HepG2 (cell line): Measurements from ENCODE around the gene MLXIPL. TPM values are rescaled to one million over a fixed set of nuclear protein-coding genes. Genes with fewer than 3 reads are reported as not detected.

Experiments used
- ARID2 ChIP-seq: sonication (generic); formaldehyde crosslinking; IDR thresholded peaks from 2 replicates; pipeline ENCODE4 v1.8.1; 2022; ENCODE audit warnings: mild to moderate bottlenecking, missing genetic modification reagents, borderline replicate concordance
- ATF1 ChIP-seq: IDR thresholded peaks from 2 replicates; pipeline ENCODE4 v1.6.1; 2016; ENCODE audit warnings: mild to moderate bottlenecking, control low read depth
- CBX1 ChIP-seq: IDR thresholded peaks from one replicate; pipeline ENCODE4 v1.6.1; 2016; ENCODE audit warnings: antibody characterized with exemption, low read depth
- CEBPB ChIP-seq: IDR thresholded peaks from 2 replicates; pipeline ENCODE4 v1.6.1; 2011; ENCODE audit warnings: low read depth, low read length, improper control_type of control experiment, borderline replicate concordance
- EP300 ChIP-seq, 3 experiments: sonication (generic) in 1 of 3; formaldehyde crosslinking in 1 of 3; IDR thresholded peaks; 2 replicates each; pipeline versions ENCODE4 v1.5.1 to v1.6.1; 2011 to 2020; ENCODE audit warnings: low read depth in 2 of 3, low read length in 2 of 3, borderline replicate concordance in 1 of 3, improper control_type of control experiment in 1 of 3, mild to moderate bottlenecking in 1 of 3, missing genetic modification reagents in 1 of 3, moderate library complexity in 1 of 3
- FOXM1 ChIP-seq: sonication (generic); formaldehyde crosslinking; IDR thresholded peaks from 2 replicates; pipeline ENCODE4 v1.5.0; 2020; ENCODE audit warnings: missing genetic modification reagents
- NFYB ChIP-seq: sonication (generic); formaldehyde crosslinking; IDR thresholded peaks from 2 replicates; pipeline ENCODE4 v1.4.0; 2020; ENCODE audit warnings: missing genetic modification reagents
- NR2F6 ChIP-seq, 2 experiments: IDR thresholded peaks; 2 replicates each; pipeline ENCODE4 v1.6.1; 2016; ENCODE audit warnings: antibody characterized with exemption in 1 of 2, mild to moderate bottlenecking in 1 of 2
- PCBP1 ChIP-seq: fragments of 200-400 bp; formaldehyde crosslinking; IDR thresholded peaks from 2 replicates; pipeline ENCODE4 v1.6.1; 2017; ENCODE audit warnings: mild to moderate bottlenecking, low read depth, low read length, borderline replicate concordance
- PHF8 ChIP-seq: sonication (generic); formaldehyde crosslinking; IDR thresholded peaks from 2 replicates; pipeline ENCODE4 v1.5.0; 2020; ENCODE audit warnings: missing genetic modification reagents
- SMAD3 ChIP-seq: sonication (generic); formaldehyde crosslinking; IDR thresholded peaks from 2 replicates; pipeline ENCODE4 v1.4.0; 2020; ENCODE audit warnings: missing genetic modification reagents
- SRY ChIP-seq: sonication (generic); formaldehyde crosslinking; IDR thresholded peaks from 2 replicates; pipeline ENCODE4 v1.8.0; 2022; ENCODE audit warnings: mild to moderate bottlenecking, missing genetic modification reagents
- ZNF317 ChIP-seq: sonication (generic); formaldehyde crosslinking; IDR thresholded peaks from 2 replicates; pipeline ENCODE4 v1.5.0; 2020; ENCODE audit warnings: mild to moderate bottlenecking, missing genetic modification reagents
- ZNF34 ChIP-seq: sonication (generic); formaldehyde crosslinking; IDR thresholded peaks from 2 replicates; pipeline ENCODE4 v1.4.0; 2020; ENCODE audit warnings: mild to moderate bottlenecking, missing genetic modification reagents, borderline replicate concordance
- ZNF430 ChIP-seq: sonication (generic); formaldehyde crosslinking; IDR thresholded peaks from 2 replicates; pipeline ENCODE4 v1.9.0; 2021; ENCODE audit warnings: mild to moderate bottlenecking, missing genetic modification reagents
- ZNF713 ChIP-seq: sonication (generic); formaldehyde crosslinking; IDR thresholded peaks from 2 replicates; pipeline ENCODE4 v1.4.0; 2020; ENCODE audit warnings: mild to moderate bottlenecking, missing genetic modification reagents
- ZNF747 ChIP-seq: sonication (generic); formaldehyde crosslinking; IDR thresholded peaks from 2 replicates; pipeline ENCODE4 v1.8.1; 2023; ENCODE audit warnings: missing genetic modification reagents, mild to moderate bottlenecking, borderline replicate concordance
- ZNF766 ChIP-seq: sonication (generic); formaldehyde crosslinking; IDR thresholded peaks from 2 replicates; pipeline ENCODE4 v1.5.0; 2020; ENCODE audit warnings: missing genetic modification reagents, borderline replicate concordance
- ZNF841 ChIP-seq: sonication (generic); formaldehyde crosslinking; IDR thresholded peaks from 2 replicates; pipeline ENCODE4 v1.8.1; 2023; ENCODE audit warnings: missing genetic modification reagents, borderline replicate concordance
- polyA plus RNA-seq, 8 experiments: library from polyadenylated mRNA; depleted of rRNA in 3 of 8; stranded (reverse) in 7 of 8; unstranded in 1 of 8; fragments of >200 nt; fragmentation: Illumina TruSeq in 4 of 8; extraction: Trizol in 4 of 8; gene quantifications; 2 replicates each; pipeline versions ENCODE4 v1.2.1 to v1.2.3, GENCODE V29; 2011 to 2016; ENCODE audit warnings: low read depth in 4 of 8, missing spikeins in 1 of 8, mixed read lengths in 1 of 8; ENCODE audit not compliant: insufficient read depth in 1 of 8
- total RNA-seq, 5 experiments: library from RNA; depleted of rRNA; stranded (reverse); fragments of >200 nt; fragmentation: Illumina TruSeq; extraction: Trizol; gene quantifications; 2 replicates each; pipeline ENCODE4 v1.2.3, GENCODE V29; 2016; ENCODE audit warnings: low read depth in 1 of 5
- TF ChIP-seq, protein P1 (sequence below): IDR thresholded peaks from 2 replicates; pipeline ENCODE4 v1.4.0; 2020; ENCODE audit warnings: mild to moderate bottlenecking, missing genetic modification reagents
- TF ChIP-seq, protein P2 (sequence below): sonication (generic); formaldehyde crosslinking; IDR thresholded peaks from 2 replicates; pipeline ENCODE4 v1.8.1; 2023; ENCODE audit warnings: mild to moderate bottlenecking, inconsistent platforms, moderate library complexity, missing genetic modification reagents, borderline replicate concordance
- TF ChIP-seq, protein P3 (sequence below): IDR thresholded peaks from 2 replicates; pipeline ENCODE4 v1.6.1; 2018; ENCODE audit warnings: missing genetic modification reagents, mild to moderate bottlenecking, missing compliant biosample characterization

Gene MLXIPL
- total and polyA plus RNA-seq, 2 of the 13 experiments (the other 11 are each of a cell fraction or from before 2014, with no cell fraction given): 51.6 to 60.1 TPM

DNA sequence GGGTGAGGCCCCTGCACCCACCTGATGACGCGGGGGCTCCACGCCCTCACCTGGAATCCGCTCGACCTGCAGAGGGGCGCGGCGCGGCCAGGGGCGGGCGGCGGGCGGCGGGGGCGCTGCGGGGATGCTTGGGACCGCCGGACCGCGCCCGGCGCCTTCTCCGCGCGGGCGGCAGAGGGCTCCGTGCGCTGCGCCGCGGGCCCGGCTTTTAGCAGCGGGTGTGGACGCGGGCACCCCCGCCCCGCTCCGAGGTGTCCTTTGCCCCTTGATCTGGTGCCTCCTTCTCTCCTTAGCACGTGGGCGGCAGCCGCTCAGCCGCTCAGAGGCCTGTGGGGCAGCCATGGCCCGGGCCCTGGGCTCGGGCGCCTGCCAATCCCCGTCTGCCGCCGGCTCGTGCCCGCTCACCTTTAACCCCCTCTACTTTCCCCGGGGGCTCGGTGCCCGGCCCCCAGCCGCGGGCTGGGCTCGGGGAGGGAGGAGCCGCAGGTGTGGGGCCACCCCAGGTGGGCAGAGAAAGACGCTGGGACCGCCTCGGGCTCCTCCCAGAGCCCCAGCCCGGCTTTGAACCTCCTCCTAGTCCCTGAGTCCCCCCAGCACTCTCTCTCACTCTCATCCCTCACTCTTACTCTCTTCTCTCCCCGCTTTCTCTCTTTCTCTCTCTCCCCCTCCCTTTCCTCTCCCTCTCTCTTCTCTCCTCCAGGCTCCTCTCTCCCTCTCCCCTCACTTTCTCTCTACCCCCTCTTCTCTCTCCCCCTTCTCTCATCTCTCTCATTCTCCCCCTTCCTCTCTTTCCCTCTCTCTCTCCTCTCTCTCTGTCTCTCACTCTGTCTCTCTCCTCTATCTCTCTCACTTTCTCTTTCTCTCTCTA is 23.6 kb upstream of the MLXIPL start (continued):
- TF ChIP-seq, protein P1, sequence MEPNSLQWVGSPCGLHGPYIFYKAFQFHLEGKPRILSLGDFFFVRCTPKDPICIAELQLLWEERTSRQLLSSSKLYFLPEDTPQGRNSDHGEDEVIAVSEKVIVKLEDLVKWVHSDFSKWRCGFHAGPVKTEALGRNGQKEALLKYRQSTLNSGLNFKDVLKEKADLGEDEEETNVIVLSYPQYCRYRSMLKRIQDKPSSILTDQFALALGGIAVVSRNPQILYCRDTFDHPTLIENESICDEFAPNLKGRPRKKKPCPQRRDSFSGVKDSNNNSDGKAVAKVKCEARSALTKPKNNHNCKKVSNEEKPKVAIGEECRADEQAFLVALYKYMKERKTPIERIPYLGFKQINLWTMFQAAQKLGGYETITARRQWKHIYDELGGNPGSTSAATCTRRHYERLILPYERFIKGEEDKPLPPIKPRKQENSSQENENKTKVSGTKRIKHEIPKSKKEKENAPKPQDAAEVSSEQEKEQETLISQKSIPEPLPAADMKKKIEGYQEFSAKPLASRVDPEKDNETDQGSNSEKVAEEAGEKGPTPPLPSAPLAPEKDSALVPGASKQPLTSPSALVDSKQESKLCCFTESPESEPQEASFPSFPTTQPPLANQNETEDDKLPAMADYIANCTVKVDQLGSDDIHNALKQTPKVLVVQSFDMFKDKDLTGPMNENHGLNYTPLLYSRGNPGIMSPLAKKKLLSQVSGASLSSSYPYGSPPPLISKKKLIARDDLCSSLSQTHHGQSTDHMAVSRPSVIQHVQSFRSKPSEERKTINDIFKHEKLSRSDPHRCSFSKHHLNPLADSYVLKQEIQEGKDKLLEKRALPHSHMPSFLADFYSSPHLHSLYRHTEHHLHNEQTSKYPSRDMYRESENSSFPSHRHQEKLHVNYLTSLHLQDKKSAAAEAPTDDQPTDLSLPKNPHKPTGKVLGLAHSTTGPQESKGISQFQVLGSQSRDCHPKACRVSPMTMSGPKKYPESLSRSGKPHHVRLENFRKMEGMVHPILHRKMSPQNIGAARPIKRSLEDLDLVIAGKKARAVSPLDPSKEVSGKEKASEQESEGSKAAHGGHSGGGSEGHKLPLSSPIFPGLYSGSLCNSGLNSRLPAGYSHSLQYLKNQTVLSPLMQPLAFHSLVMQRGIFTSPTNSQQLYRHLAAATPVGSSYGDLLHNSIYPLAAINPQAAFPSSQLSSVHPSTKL (CRISPR knock-in tag): peak; percentile 81
- TF ChIP-seq CEBPB (no peak), PCBP1 (no peak), ZNF317 (CRISPR knock-in tag) (peak; percentile 62; the same call in 1 of the 2 replicates), ZNF841 (CRISPR knock-in tag) (no peak), ZNF713 (CRISPR knock-in tag) (no peak), SRY (CRISPR knock-in tag) (no peak), ZNF747 (CRISPR knock-in tag) (no peak), FOXM1 (CRISPR knock-in tag) (no peak), ATF1 (CRISPR knock-in tag) (no peak), ZNF766 (CRISPR knock-in tag) (peak; percentile 86; the same call in 1 of the 2 replicates), EP300 (IDR thresholded peaks at IDR 0.05; ENCODE audit: low read depth in 2 of 2, low read length in 2 of 2) (peak in 1 of 2 experiments; percentile 62; a peak in 2 of 4 replicates), EP300 (CRISPR knock-in tag; IDR thresholded peaks at IDR 0.05; ENCODE audit: borderline replicate concordance) (peak; percentile 86), ARID2 (CRISPR knock-in tag) (no peak), NFYB (CRISPR knock-in tag) (peak; percentile 69), ZNF430 (CRISPR knock-in tag) (peak; percentile 48), NR2F6 (IDR thresholded peaks at IDR 0.05) (peak; percentile 55), NR2F6 (CRISPR knock-in tag; IDR thresholded peaks at IDR 0.05) (peak; percentile 83), PHF8 (CRISPR knock-in tag) (peak; percentile 53), CBX1 (no peak), SMAD3 (CRISPR knock-in tag) (peak; percentile 49; the same call in 1 of the 2 replicates), ZNF34 (no peak)
- TF ChIP-seq, protein P2, sequence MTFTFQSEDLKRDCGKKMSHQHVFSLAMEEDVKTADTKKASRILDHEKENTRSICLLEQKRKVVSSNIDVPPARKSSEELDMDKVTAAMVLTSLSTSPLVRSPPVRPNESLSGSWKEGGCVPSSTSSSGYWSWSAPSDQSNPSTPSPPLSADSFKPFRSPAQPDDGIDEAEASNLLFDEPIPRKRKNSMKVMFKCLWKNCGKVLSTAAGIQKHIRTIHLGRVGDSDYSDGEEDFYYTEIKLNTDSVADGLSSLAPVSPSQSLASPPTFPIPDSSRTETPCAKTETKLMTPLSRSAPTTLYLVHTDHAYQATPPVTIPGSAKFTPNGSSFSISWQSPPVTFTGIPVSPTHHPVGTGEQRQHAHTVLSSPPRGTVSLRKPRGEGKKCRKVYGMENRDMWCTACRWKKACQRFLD (CRISPR knock-in tag): peak; percentile 61; the same call in 1 of the 2 replicates
- TF ChIP-seq, protein P3, sequence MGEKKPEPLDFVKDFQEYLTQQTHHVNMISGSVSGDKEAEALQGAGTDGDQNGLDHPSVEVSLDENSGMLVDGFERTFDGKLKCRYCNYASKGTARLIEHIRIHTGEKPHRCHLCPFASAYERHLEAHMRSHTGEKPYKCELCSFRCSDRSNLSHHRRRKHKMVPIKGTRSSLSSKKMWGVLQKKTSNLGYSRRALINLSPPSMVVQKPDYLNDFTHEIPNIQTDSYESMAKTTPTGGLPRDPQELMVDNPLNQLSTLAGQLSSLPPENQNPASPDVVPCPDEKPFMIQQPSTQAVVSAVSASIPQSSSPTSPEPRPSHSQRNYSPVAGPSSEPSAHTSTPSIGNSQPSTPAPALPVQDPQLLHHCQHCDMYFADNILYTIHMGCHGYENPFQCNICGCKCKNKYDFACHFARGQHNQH: 0 out of 2 replicates have a peak, but pooled peaks have one; percentile 51
